SK-N-SH (cell line): ENCODE results near the gene SPRYD4. TPM values are rescaled to one million over a fixed set of nuclear protein-coding genes. Genes with fewer than 3 reads are reported as not detected.
A peak's percentile ranks its signal among the peaks of the same experiment; 100 is the strongest.

Experiments
- CTCF ChIA-PET: fragments of 300-600, 350-600 bp; formaldehyde crosslinking; extraction: SDS; loops from one replicate; lab custom pipeline; 2021; lab: Yijun Ruan, JAX
- POLR2A ChIA-PET: fragments of 350-600 bp; sonication (Branson Sonifier 250); formaldehyde crosslinking; extraction: SDS; loops from one replicate; lab custom pipeline; 2020; ENCODE audit warnings: antibody characterized with exemption, inconsistent platforms; lab: Yijun Ruan, JAX
- DNase-seq: peaks from one replicate; pipeline ENCODE4 v3.0.0; 2012
- H2AFZ ChIP-seq: fragments of 200-600 bp; sonication (generic); 2 replicates; pipeline ENCODE4 v1.8.1; 2016; ENCODE audit warnings: antibody characterized with exemption, mild to moderate bottlenecking, low read depth
- H3F3A ChIP-seq: fragments of 200-600 bp; sonication (generic); replicated peaks from 2 replicates; pipeline ENCODE3; 2016; ENCODE audit warnings: antibody characterized with exemption, mild to moderate bottlenecking; ENCODE audit not compliant: insufficient read depth
- H3K27ac ChIP-seq, 2 experiments: fragments of 200-500 bp in 1 of 2; fragments of 200-600 bp in 1 of 2; sonication (Bioruptor generic) in 1 of 2; sonication (generic), shearing (Covaris generic) in 1 of 2; 2 replicates each; pipeline versions ENCODE4 v1.5.1 to v1.6.1; 2014 to 2016; ENCODE audit warnings: low read depth in 2 of 2, inconsistent platforms in 1 of 2, low read length in 1 of 2, mild to moderate bottlenecking in 1 of 2, mixed read lengths in 1 of 2
- H3K27me3 ChIP-seq: fragments of 200-600 bp; sonication (generic), shearing (Covaris generic); 2 replicates; pipeline ENCODE4 v1.6.1; 2016; ENCODE audit warnings: mixed run types; ENCODE audit not compliant: insufficient read depth
- H3K36me3 ChIP-seq, 2 experiments: fragments of 200-500 bp in 1 of 2; fragments of 200-600 bp in 1 of 2; sonication (Bioruptor generic) in 1 of 2; sonication (generic) in 1 of 2; replicated peaks in 1 of 2; 2 replicates each; pipeline versions ENCODE3 to v1.5.1; 2014 to 2016; ENCODE audit warnings: low read length in 1 of 2, mild to moderate bottlenecking in 1 of 2; ENCODE audit not compliant: insufficient read depth in 2 of 2, control insufficient read depth in 1 of 2
- H3K4me1 ChIP-seq, 2 experiments: fragments of 200-500 bp in 1 of 2; fragments of 200-600 bp in 1 of 2; sonication (Bioruptor generic) in 1 of 2; sonication (generic), shearing (Covaris generic) in 1 of 2; 2 replicates each; pipeline versions ENCODE4 v1.5.1 to v1.6.1; 2014 to 2016; ENCODE audit warnings: low read depth in 1 of 2, low read length in 1 of 2, mixed run types in 1 of 2; ENCODE audit not compliant: insufficient read depth in 2 of 2, control insufficient read depth in 1 of 2
- H3K4me2 ChIP-seq: fragments of 200-600 bp; sonication (generic), shearing (Covaris generic); 2 replicates; pipeline ENCODE4 v1.6.1; 2017; ENCODE audit warnings: mixed run types
- H3K4me3 ChIP-seq, 2 experiments: fragments of 200-500 bp in 1 of 2; fragments of 200-600 bp in 1 of 2; sonication (Bioruptor generic) in 1 of 2; sonication (generic), shearing (Covaris generic) in 1 of 2; 2 replicates each; pipeline versions ENCODE4 v1.5.1 to v1.8.1; 2014 to 2016; ENCODE audit warnings: low read depth in 2 of 2, inconsistent platforms in 1 of 2, low read length in 1 of 2, mild to moderate bottlenecking in 1 of 2, mixed read lengths in 1 of 2, moderate library complexity in 1 of 2
- H3K79me2 ChIP-seq: fragments of 200-600 bp; sonication (generic); 2 replicates; pipeline ENCODE4 v1.8.1; 2017; ENCODE audit warnings: mild to moderate bottlenecking; ENCODE audit not compliant: insufficient read depth
- H3K9ac ChIP-seq: fragments of 200-600 bp; sonication (generic); 2 replicates; pipeline ENCODE4 v1.6.1; 2017; ENCODE audit warnings: mixed run types
- H3K9me2 ChIP-seq: fragments of 200-600 bp; sonication (generic); 2 replicates; pipeline ENCODE4 v1.6.1; 2017; ENCODE audit warnings: mixed run types
- H3K9me3 ChIP-seq: fragments of 200-600 bp; sonication (generic); 2 replicates; pipeline ENCODE4 v1.6.1; 2017; ENCODE audit warnings: mixed run types, mild to moderate bottlenecking, moderate library complexity
- H4K20me1 ChIP-seq: fragments of 200-600 bp; sonication (generic); 2 replicates; pipeline ENCODE4 v1.6.1; 2017; ENCODE audit warnings: mild to moderate bottlenecking, mixed run types; ENCODE audit not compliant: insufficient read depth
- CHD2 ChIP-seq: fragments of 150-350 bp; IDR thresholded peaks from 2 replicates; pipeline ENCODE4 v1.6.1; 2018; ENCODE audit warnings: low read length; ENCODE audit not compliant: partially characterized antibody
- EZH2phosphoT487 ChIP-seq: fragments of 200-600 bp; sonication (generic); IDR thresholded peaks from 2 replicates; pipeline ENCODE4 v1.6.1; 2017; ENCODE audit warnings: low read depth, mixed run types, mild to moderate bottlenecking, antibody characterized with exemption, moderate library complexity, borderline replicate concordance
- NFIC ChIP-seq: IDR thresholded peaks from 2 replicates; pipeline ENCODE4 v1.4.0; 2012; ENCODE audit warnings: borderline replicate concordance
- PBX3 ChIP-seq: IDR thresholded peaks from 2 replicates; pipeline ENCODE4; 2012
- RAD21 ChIP-seq: IDR thresholded peaks from 2 replicates; pipeline ENCODE4 v1.6.1; 2012; ENCODE audit warnings: mild to moderate bottlenecking, low read length
- RCOR1 ChIP-seq: fragments of 150-350 bp; IDR thresholded peaks from 2 replicates; pipeline ENCODE4 v1.6.1; 2017; ENCODE audit warnings: antibody characterized with exemption, low read length
- REST ChIP-seq: IDR thresholded peaks from 2 replicates; pipeline ENCODE4 v1.6.1; 2012; ENCODE audit warnings: mild to moderate bottlenecking, low read depth, low read length, moderate library complexity
- RXRA ChIP-seq: IDR thresholded peaks from 2 replicates; pipeline ENCODE4 v1.4.0; 2012; ENCODE audit warnings: low read depth, mild to moderate bottlenecking, borderline replicate concordance
- SMC3 ChIP-seq: IDR thresholded peaks from 2 replicates; pipeline ENCODE4 v1.6.1; 2012; ENCODE audit warnings: low read depth, low read length, improper control_type of control experiment
- TAF1 ChIP-seq: IDR thresholded peaks from 2 replicates; pipeline ENCODE4 v1.6.1; 2012; ENCODE audit warnings: low read depth, mild to moderate bottlenecking, low read length, moderate library complexity, borderline replicate concordance
- TCF12 ChIP-seq: IDR thresholded peaks from 2 replicates; pipeline ENCODE4 v1.4.0; 2012
- TEAD4 ChIP-seq: IDR thresholded peaks from 2 replicates; pipeline ENCODE4 v1.4.0; 2012; ENCODE audit warnings: mild to moderate bottlenecking, borderline replicate concordance; ENCODE audit not compliant: insufficient read depth
- YY1 ChIP-seq: IDR thresholded peaks from 2 replicates; pipeline ENCODE4 v1.4.0; 2012; ENCODE audit warnings: low read depth, mild to moderate bottlenecking
- WGBS: methylation state at CpG from one replicate; pipeline ENCODE4 v1.1.6; 2017; ENCODE audit warnings: low lambda C conversion rate; 5-methylcytosine and 5-hydroxymethylcytosine counted together
- polyA plus RNA-seq, 3 experiments: library from polyadenylated mRNA; depleted of rRNA; stranded (reverse); fragments of >200 nt; gene quantifications; 2 replicates each; pipeline ENCODE4 v1.2.3, GENCODE V29; 2012

SPRYD4 gene
- polyA plus RNA-seq, 1 of the 3 experiments (the other 2 are of a cell fraction) = 2.6 TPM

GRCh38 chr12:56449622-56449984 is 18.8 kb upstream of the SPRYD4 start:
- Histone ChIP-seq H4K20me1 (no peaks in the 10 kb centered on the region), H3K79me2 (peaks cover 26% of the 10 kb centered on the region; the same call in 1 of the 2 replicates), H3K4me1 (peaks cover 3 to 8% of the 10 kb centered on the region in 2 experiments; a peak in 3 of 4 replicates), H3K9me2 (no peaks in the 10 kb centered on the region), H3K27me3 (no peaks in the 10 kb centered on the region), H3K4me2 (peak overlapping the region; percentile 91), H3K36me3 (no peaks in the 10 kb centered on the region), H3K9me3 (no peaks in the 10 kb centered on the region), H2AFZ (peak overlapping the region; percentile 89), H3K9ac (peak overlapping the region; percentile 90), H3F3A (peaks cover 7% of the 10 kb centered on the region), H3K4me3 (peak overlapping the region; percentile 68 to 75), H3K27ac (peak overlapping the region; percentile 72 to 91)
- ChIA-PET POLR2A (interaction anchor here (0.6 to 1.6 kb wide), 9 partner anchors 11 to 134 kb away, joined by 3 to 9 read pairs (median 3); partner anchors contain the start of genes CNPY2, PAN2 and STAT2), CTCF (interaction anchor here (1.0 to 3.3 kb wide), 4 partner anchors 9 to 260 kb away, joined by 3 to 32 read pairs (median 8); partner anchors contain the start of gene SMARCC2)
- WGBS = 32% methylated on average over 5 of the region's 5 CpGs
- DNase-seq = no peak
- no peak for TF ChIP-seq RXRA
- no peak for TF ChIP-seq NFIC
- no peak for TF ChIP-seq TCF12
- TF ChIP-seq PBX3 = no peak

- H4K20me1 ChIP-seq = no peaks in the 10 kb centered on the region
- H3K27ac ChIP-seq = peak overlapping the region in 1 of 2 experiments; percentile 91; a peak in 1 of 4 replicates
- no peak overlapping the region for H3K4me2 ChIP-seq
- H3K9me2 ChIP-seq = no peaks in the 10 kb centered on the region
- TF ChIP-seq CHD2 = no peak
- no peak for TF ChIP-seq RCOR1
- TF ChIP-seq TEAD4 = no peak
- TF ChIP-seq YY1 = no peak
- no peaks in the 10 kb centered on the region for H3K27me3 ChIP-seq
- no peak overlapping the region for H3K4me3 ChIP-seq
- peaks cover 22% of the 10 kb centered on the region; the same call in 1 of the 2 replicates for H3K79me2 ChIP-seq
- no peaks in the 10 kb centered on the region for H3K36me3 ChIP-seq
- ChIA-PET CTCF (interaction anchor here (1.0 to 3.3 kb wide), 3 partner anchors 14 to 261 kb away, joined by 3 to 32 read pairs (median 11); partner anchors contain the start of gene SMARCC2), POLR2A (no interaction called here)
- H3K9ac ChIP-seq = no peak overlapping the region
- DNase-seq = peak; percentile 24
- H2AFZ ChIP-seq = no peak overlapping the region
- 84% methylated on average over 3 of the region's 3 CpGs for WGBS
- H3K4me1 ChIP-seq = peaks cover 3 to 8% of the 10 kb centered on the region in 2 experiments; a peak in 3 of 4 replicates
- H3K9me3 ChIP-seq = no peaks in the 10 kb centered on the region
- H3F3A ChIP-seq = peaks cover 7% of the 10 kb centered on the region
Measured at GRCh38 chr12:56450241-56450640, 18.1 kb upstream of the SPRYD4 start.

GRCh38 chr12:56451147-56451546 is 17.2 kb upstream of the SPRYD4 start:
- CTCF ChIA-PET = interaction anchor here (0.9 to 3.3 kb wide), 3 partner anchors 10 to 262 kb away, joined by 3 to 32 read pairs (median 11); partner anchors contain the start of gene SMARCC2
- peaks cover 19% of the 10 kb centered on the region; the same call in 1 of the 2 replicates for H3K79me2 ChIP-seq
- no peak for DNase-seq
- no peaks in the 10 kb centered on the region for H4K20me1 ChIP-seq
- H3K9me2 ChIP-seq = no peaks in the 10 kb centered on the region
- no peaks in the 10 kb centered on the region for H3K27me3 ChIP-seq
- TF ChIP-seq REST (no peak), RCOR1 (no peak), TEAD4 (no peak), SMC3 (no peak), RXRA (no peak), EZH2phosphoT487 (no peak), TAF1 (no peak), RAD21 (no peak), PBX3 (no peak), CHD2 (no peak)
- H3F3A ChIP-seq = peaks cover 7% of the 10 kb centered on the region
- no peaks in the 10 kb centered on the region for H3K9me3 ChIP-seq
- no peak overlapping the region for H3K27ac ChIP-seq
- H3K4me1 ChIP-seq = peaks cover 3 to 8% of the 10 kb centered on the region in 2 experiments; a peak in 3 of 4 replicates
- H3K4me3 ChIP-seq = no peak overlapping the region
- no peak overlapping the region for H3K9ac ChIP-seq
- no peak overlapping the region for H2AFZ ChIP-seq
- WGBS = 71% methylated on average over 5 of the region's 5 CpGs
- H3K36me3 ChIP-seq = no peaks in the 10 kb centered on the region
- POLR2A ChIA-PET = no interaction called here
- no peak overlapping the region for H3K4me2 ChIP-seq
